Measurements from ENCODE around the gene SPON1. TPM values are rescaled to one million over a fixed set of nuclear protein-coding genes. Genes with fewer than 3 reads are reported as not detected.

The SPON1 gene
- total and polyA plus RNA-seq, 2 experiments from 2014 or later = 2.9 to 6.4 TPM

GRCh38 chr11:14137284-14137683 is 174.8 kb downstream of the SPON1 start:
- no peaks in the 10 kb centered on the region for H4K20me1 ChIP-seq (replicated peaks; ENCODE audit: insufficient read depth)
- no peak overlapping the region for H2AFZ ChIP-seq
- ATAC-seq (no peak), DNase-seq (ENCODE audit: low spot score) (no peak)
- no peak for TF ChIP-seq ZNF114 (CRISPR knock-in tag; IDR thresholded peaks at IDR 0.05)
- no peak for TF ChIP-seq ZNF462 (CRISPR knock-in tag; IDR thresholded peaks at IDR 0.05)
- TF ChIP-seq ZNF331 (CRISPR knock-in tag; IDR thresholded peaks at IDR 0.05; ENCODE audit: low read depth) = no peak
- TF ChIP-seq JUNB (IDR thresholded peaks at IDR 0.05; ENCODE audit: unreplicated experiment) = no peak
- TF ChIP-seq STAT1 (IDR thresholded peaks at IDR 0.05; ENCODE audit: unreplicated experiment) = no peak
- TF ChIP-seq EZH2phosphoT487 (IDR thresholded peaks at IDR 0.05; ENCODE audit: unreplicated experiment) = no peak
- no peak for TF ChIP-seq NANOG (IDR thresholded peaks at IDR 0.05; ENCODE audit: borderline replicate concordance)
- TF ChIP-seq POLR2AphosphoS5 (IDR thresholded peaks at IDR 0.05; ENCODE audit: low read depth) = no peak
- TF ChIP-seq REST (IDR thresholded peaks at IDR 0.05; ENCODE audit: unreplicated experiment) = no peak
- no peak for TF ChIP-seq CREB1 (CRISPR knock-in tag; IDR thresholded peaks at IDR 0.05; ENCODE audit: low read depth)
- TF ChIP-seq EZH2 (IDR thresholded peaks at IDR 0.05; ENCODE audit: low read depth, unreplicated experiment) = no peak
- TF ChIP-seq CTCF (conservative IDR thresholded peaks at IDR 0.05; ENCODE audit: low read depth in 2 of 2) = no peak
- TF ChIP-seq, protein P1, sequence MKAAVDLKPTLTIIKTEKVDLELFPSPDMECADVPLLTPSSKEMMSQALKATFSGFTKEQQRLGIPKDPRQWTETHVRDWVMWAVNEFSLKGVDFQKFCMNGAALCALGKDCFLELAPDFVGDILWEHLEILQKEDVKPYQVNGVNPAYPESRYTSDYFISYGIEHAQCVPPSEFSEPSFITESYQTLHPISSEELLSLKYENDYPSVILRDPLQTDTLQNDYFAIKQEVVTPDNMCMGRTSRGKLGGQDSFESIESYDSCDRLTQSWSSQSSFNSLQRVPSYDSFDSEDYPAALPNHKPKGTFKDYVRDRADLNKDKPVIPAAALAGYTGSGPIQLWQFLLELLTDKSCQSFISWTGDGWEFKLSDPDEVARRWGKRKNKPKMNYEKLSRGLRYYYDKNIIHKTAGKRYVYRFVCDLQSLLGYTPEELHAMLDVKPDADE (IDR thresholded peaks at IDR 0.05) = no peak
- peaks cover 5% of the 10 kb centered on the region; the same call in 1 of the 2 replicates for H3K9me2 ChIP-seq (ENCODE audit: insufficient read depth)
- Mint-ChIP-seq H3K27me3 (ENCODE audit: insufficient read depth, low read depth, poor library complexity) (no peaks in the 10 kb centered on the region), H3K36me3 (ENCODE audit: low read depth) (no peaks in the 10 kb centered on the region), H3K4me1 (no peaks in the 10 kb centered on the region), H3K9me3 (no peaks in the 10 kb centered on the region), H3K4me3 (no peak overlapping the region), H3K27ac (no peak overlapping the region)
- no peak overlapping the region for H3K4me2 ChIP-seq
- no peak overlapping the region for H3K4me3 ChIP-seq
- 0 out of 2 replicates have a peak, but pooled peaks cover 5% of the 10 kb centered on the region for H3K4me1 ChIP-seq (ENCODE audit: insufficient read depth)
- H3K27ac ChIP-seq (ENCODE audit: low read depth) = no peak overlapping the region
- H3F3A ChIP-seq (replicated peaks; ENCODE audit: low read depth) = no peaks in the 10 kb centered on the region
- no peaks in the 10 kb centered on the region for H3K79me2 ChIP-seq (replicated peaks; ENCODE audit: insufficient read depth)
- H3K36me3 ChIP-seq (ENCODE audit: insufficient read depth) = no peaks in the 10 kb centered on the region
- no peaks in the 10 kb centered on the region for H3K27me3 ChIP-seq (ENCODE audit: insufficient read depth)
